NB4 (cell line): Measurements from ENCODE around the gene B3GNT7.

ENCODE experiments used
- DNase-seq: peaks from one replicate; pipeline ENCODE4 v3.0.0; 2010; ENCODE audit warnings: low read depth
- H3K4me3 ChIP-seq: one replicate; pipeline ENCODE4 v1.5.1; 2011; ENCODE audit warnings: mild to moderate bottlenecking, low read depth, low read length, moderate library complexity
- CTCF ChIP-seq: IDR thresholded peaks from one replicate; pipeline ENCODE4 v1.5.1; 2012; ENCODE audit warnings: low read depth, low read length
- MAX ChIP-seq: IDR thresholded peaks from 2 replicates; pipeline ENCODE4 v1.6.1; 2011; ENCODE audit warnings: low read depth, low read length
- MYC ChIP-seq: IDR thresholded peaks from 2 replicates; pipeline ENCODE4 v1.6.1; 2011; ENCODE audit warnings: low read depth, low read length
- POLR2A ChIP-seq: IDR thresholded peaks from 2 replicates; pipeline ENCODE4 v1.6.1; 2011; ENCODE audit warnings: mild to moderate bottlenecking; ENCODE audit not compliant: insufficient read length; ENCODE audit errors: extremely low read depth

Gene B3GNT7

GRCh38 chr2:231359441-231359840 lies 36.1 kb upstream of the B3GNT7 start:
- no peak; the same call in 1 of the 2 replicates for TF ChIP-seq MYC
- no peak for TF ChIP-seq CTCF
- TF ChIP-seq POLR2A = no peak
- TF ChIP-seq MAX = no peak
- H3K4me3 ChIP-seq = no peak overlapping the region
- DNase-seq = peak; percentile 45

GRCh38 chr2:231359948-231360347 lies 35.6 kb upstream of the B3GNT7 start:
- no peak overlapping the region for H3K4me3 ChIP-seq
- TF ChIP-seq CTCF = no peak
- no peak for TF ChIP-seq MYC
- no peak for TF ChIP-seq POLR2A
- TF ChIP-seq MAX = no peak
- DNase-seq = no peak

DNA sequence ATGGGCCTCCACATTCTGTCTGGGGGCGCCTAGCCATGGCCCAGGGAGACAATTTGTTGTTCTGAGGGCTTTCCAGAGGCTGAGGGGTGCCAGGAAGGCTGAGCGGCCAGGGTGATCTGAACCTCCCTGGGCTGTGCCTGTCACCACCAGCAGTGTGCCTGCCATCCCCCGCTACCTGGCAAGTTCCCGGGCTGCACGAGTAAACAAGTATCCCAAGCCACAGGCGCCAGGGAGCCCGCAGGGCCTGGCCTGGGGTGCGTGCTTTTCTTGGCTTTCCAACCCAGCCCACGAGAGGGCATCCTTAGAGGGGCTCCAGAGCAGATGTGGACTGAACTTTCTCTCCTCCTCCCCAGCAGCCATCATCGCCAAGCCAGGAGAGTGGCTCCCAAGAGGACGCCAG lies 35.1 kb upstream of the B3GNT7 start:
- TF ChIP-seq CTCF (no peak), POLR2A (no peak), MAX (no peak), MYC (no peak)
- no peak overlapping the region for H3K4me3 ChIP-seq
- DNase-seq = no peak

GRCh38 chr2:231360881-231361371 lies 34.6 kb upstream of the B3GNT7 start:
- H3K4me3 ChIP-seq = no peak overlapping the region
- peak; percentile 80 for DNase-seq
- TF ChIP-seq MAX (no peak), POLR2A (no peak)

GRCh38 chr2:231361701-231362554 lies 33.6 kb upstream of the B3GNT7 start:
- peak; percentile 94 for DNase-seq
- peak; percentile 37 for TF ChIP-seq MYC
- TF ChIP-seq MAX = no peak
- TF ChIP-seq POLR2A = peak; percentile 20
- peak; percentile 54 for TF ChIP-seq CTCF
- peak overlapping the region; percentile 49 for H3K4me3 ChIP-seq

GRCh38 chr2:231362555-231363184 lies 32.8 kb upstream of the B3GNT7 start:
- DNase-seq = peak; percentile 56
- peak overlapping the region; percentile 49 for H3K4me3 ChIP-seq
- TF ChIP-seq MYC (no peak), MAX (no peak), POLR2A (no peak), CTCF (no peak)
